ENCODE data around the gene MLLT1.

The MLLT1 gene

GRCh38 chr19:6271251-6271650 is 8.5 kb downstream of the MLLT1 start:
- no peak overlapping the region for H3K4me3 ChIP-seq (ENCODE audit: low read length)
- TF ChIP-seq ZNF274 (IDR thresholded peaks at IDR 0.05; ENCODE audit: low read depth, low read length) = no peak

GRCh38 chr19:6270822-6271221 is 9.0 kb downstream of the MLLT1 start:
- H3K4me3 ChIP-seq (ENCODE audit: low read length) = no peak overlapping the region
- TF ChIP-seq ZNF274 (IDR thresholded peaks at IDR 0.05; ENCODE audit: low read depth, low read length) = no peak

GRCh38 chr19:6270076-6270745 is 9.6 kb downstream of the MLLT1 start:
- TF ChIP-seq ZNF274 (IDR thresholded peaks at IDR 0.05; ENCODE audit: low read depth, low read length) = no peak
- H3K4me3 ChIP-seq (ENCODE audit: low read length) = no peak overlapping the region

- no peak for TF ChIP-seq ZNF274 (IDR thresholded peaks at IDR 0.05; ENCODE audit: low read depth, low read length)
Observed at GRCh38 chr19:6269101-6269886, 10.5 kb downstream of the MLLT1 start.

GRCh38 chr19:6268382-6268771 is 11.4 kb downstream of the MLLT1 start:
- no peak overlapping the region for H3K4me3 ChIP-seq (ENCODE audit: low read length)
- no peak for TF ChIP-seq ZNF274 (IDR thresholded peaks at IDR 0.05; ENCODE audit: low read depth, low read length)

More at GRCh38 chr19:6269101-6269886, 10.5 kb downstream of the MLLT1 start:
- H3K4me3 ChIP-seq (ENCODE audit: low read length) = no peak overlapping the region

GRCh38 chr19:6267552-6268381 is 12.0 kb downstream of the MLLT1 start:
- no peak overlapping the region for H3K4me3 ChIP-seq (ENCODE audit: low read length)
- no peak for TF ChIP-seq ZNF274 (IDR thresholded peaks at IDR 0.05; ENCODE audit: low read depth, low read length)

- H3K4me3 ChIP-seq (ENCODE audit: low read length) = no peak overlapping the region
- no peak for TF ChIP-seq ZNF274 (IDR thresholded peaks at IDR 0.05; ENCODE audit: low read depth, low read length)
Observed at GRCh38 chr19:6264803-6265202, 15.0 kb downstream of the MLLT1 start.

GRCh38 chr19:6263735-6264444 is 15.9 kb downstream of the MLLT1 start:
- H3K4me3 ChIP-seq (ENCODE audit: low read length) = no peak overlapping the region
- no peak for TF ChIP-seq ZNF274 (IDR thresholded peaks at IDR 0.05; ENCODE audit: low read depth, low read length)

- TF ChIP-seq ZNF274 (IDR thresholded peaks at IDR 0.05; ENCODE audit: low read depth, low read length) = no peak
- no peak overlapping the region for H3K4me3 ChIP-seq (ENCODE audit: low read length)
Observed at GRCh38 chr19:6263306-6263705, 16.5 kb downstream of the MLLT1 start.

- no peak for TF ChIP-seq ZNF274 (IDR thresholded peaks at IDR 0.05; ENCODE audit: low read depth, low read length)
- no peak overlapping the region for H3K4me3 ChIP-seq (ENCODE audit: low read length)
Observed at GRCh38 chr19:6262519-6262918, 17.3 kb downstream of the MLLT1 start.

- H3K4me3 ChIP-seq (ENCODE audit: low read length) = no peak overlapping the region
- TF ChIP-seq ZNF274 (IDR thresholded peaks at IDR 0.05; ENCODE audit: low read depth, low read length) = no peak
Observed at GRCh38 chr19:6261883-6262282, 17.9 kb downstream of the MLLT1 start.

- H3K4me3 ChIP-seq (ENCODE audit: low read length) = no peak overlapping the region
Observed at GRCh38 chr19:6260912-6261650, 18.7 kb downstream of the MLLT1 start.

GRCh38 chr19:6260376-6260775 is 19.4 kb downstream of the MLLT1 start:
- no peak overlapping the region for H3K4me3 ChIP-seq (ENCODE audit: low read length)
- TF ChIP-seq ZNF274 (IDR thresholded peaks at IDR 0.05; ENCODE audit: low read depth, low read length) = no peak

More at GRCh38 chr19:6260912-6261650, 18.7 kb downstream of the MLLT1 start:
- no peak for TF ChIP-seq ZNF274 (IDR thresholded peaks at IDR 0.05; ENCODE audit: low read depth, low read length)
